ENCODE measurements around the gene TTL. TPM values are rescaled to one million over a fixed set of nuclear protein-coding genes. Genes with fewer than 3 reads are reported as not detected.

TTL gene
- polyA plus RNA-seq, 1 of the 3 experiments (the other 2 are of a cell fraction): 15.4 TPM

- peaks cover 19% of the 10 kb centered on the region for H3K79me2 ChIP-seq (ENCODE audit: insufficient read depth)
- ChIA-PET CTCF (interaction anchor here (0.9 kb wide), 1 partner anchor 407 kb away, joined by 3 read pairs; no protein-coding TSS in a partner anchor), POLR2A (no interaction called here)
- H3K9ac ChIP-seq: no peak overlapping the region
- H4K20me1 ChIP-seq (ENCODE audit: insufficient read depth): no peaks in the 10 kb centered on the region
- H3K9me2 ChIP-seq: no peaks in the 10 kb centered on the region
- no peak overlapping the region for H2AFZ ChIP-seq (ENCODE audit: low read depth)
- no peak overlapping the region for H3K27ac ChIP-seq (ENCODE audit: low read depth in 2 of 2, low read length in 1 of 2)
- no peak overlapping the region for H3K4me2 ChIP-seq
- H3K4me1 ChIP-seq (ENCODE audit: control insufficient read depth in 1 of 2, insufficient read depth in 2 of 2, low read depth in 1 of 2, low read length in 1 of 2): no peaks in the 10 kb centered on the region
- H3F3A ChIP-seq (replicated peaks; ENCODE audit: insufficient read depth): no peaks in the 10 kb centered on the region
- no peaks in the 10 kb centered on the region for H3K27me3 ChIP-seq (ENCODE audit: insufficient read depth)
- no peaks in the 10 kb centered on the region for H3K9me3 ChIP-seq
- 93% methylated on average over 5 of the region's 5 CpGs for WGBS (ENCODE audit: low lambda C conversion rate)
- TF ChIP-seq MXI1 (IDR thresholded peaks at IDR 0.05; ENCODE audit: low read depth, low read length): no peak
- no peak for DNase-seq
- H3K36me3 ChIP-seq (replicated peaks in 1 of 2; ENCODE audit: control insufficient read depth in 1 of 2, insufficient read depth in 2 of 2, low read length in 1 of 2): peaks cover 31 to 43% of the 10 kb centered on the region in 2 experiments
- H3K4me3 ChIP-seq (ENCODE audit: low read depth in 2 of 2, low read length in 1 of 2): no peak overlapping the region
Observed at GRCh38 chr2:112528541-112528940, 46.6 kb downstream of the TTL start.

GRCh38 chr2:112529757-112530156 lies 47.8 kb downstream of the TTL start:
- no peaks in the 10 kb centered on the region for H3K4me1 ChIP-seq (ENCODE audit: control insufficient read depth in 1 of 2, insufficient read depth in 2 of 2, low read depth in 1 of 2, low read length in 1 of 2)
- H4K20me1 ChIP-seq (ENCODE audit: insufficient read depth): no peaks in the 10 kb centered on the region
- H3K36me3 ChIP-seq (replicated peaks in 1 of 2; ENCODE audit: control insufficient read depth in 1 of 2, insufficient read depth in 2 of 2, low read length in 1 of 2): peaks cover 31 to 43% of the 10 kb centered on the region in 2 experiments
- no peak overlapping the region for H3K27ac ChIP-seq (ENCODE audit: low read depth in 2 of 2, low read length in 1 of 2)
- H3K9ac ChIP-seq: no peak overlapping the region
- ChIA-PET POLR2A (no interaction called here), CTCF (no interaction called here)
- DNase-seq: no peak
- no peaks in the 10 kb centered on the region for H3K9me2 ChIP-seq
- no peaks in the 10 kb centered on the region for H3K9me3 ChIP-seq
- H3K27me3 ChIP-seq (ENCODE audit: insufficient read depth): no peaks in the 10 kb centered on the region
- peaks cover 10% of the 10 kb centered on the region; the same call in 1 of the 2 replicates for H3K79me2 ChIP-seq (ENCODE audit: insufficient read depth)
- H3K4me3 ChIP-seq (ENCODE audit: low read depth in 2 of 2, low read length in 1 of 2): no peak overlapping the region
- H3F3A ChIP-seq (replicated peaks; ENCODE audit: insufficient read depth): no peaks in the 10 kb centered on the region
- 92% methylated on average over 4 of the region's 4 CpGs for WGBS (ENCODE audit: low lambda C conversion rate)
- no peak overlapping the region for H3K4me2 ChIP-seq
- no peak for TF ChIP-seq REST (IDR thresholded peaks at IDR 0.05; ENCODE audit: low read depth, low read length)
- TF ChIP-seq EZH2phosphoT487 (IDR thresholded peaks at IDR 0.05; ENCODE audit: borderline replicate concordance, low read depth): no peak
- no peak for TF ChIP-seq TCF12 (IDR thresholded peaks at IDR 0.05)
- TF ChIP-seq TEAD4 (IDR thresholded peaks at IDR 0.05; ENCODE audit: borderline replicate concordance, insufficient read depth): no peak
- TF ChIP-seq, protein P1, sequence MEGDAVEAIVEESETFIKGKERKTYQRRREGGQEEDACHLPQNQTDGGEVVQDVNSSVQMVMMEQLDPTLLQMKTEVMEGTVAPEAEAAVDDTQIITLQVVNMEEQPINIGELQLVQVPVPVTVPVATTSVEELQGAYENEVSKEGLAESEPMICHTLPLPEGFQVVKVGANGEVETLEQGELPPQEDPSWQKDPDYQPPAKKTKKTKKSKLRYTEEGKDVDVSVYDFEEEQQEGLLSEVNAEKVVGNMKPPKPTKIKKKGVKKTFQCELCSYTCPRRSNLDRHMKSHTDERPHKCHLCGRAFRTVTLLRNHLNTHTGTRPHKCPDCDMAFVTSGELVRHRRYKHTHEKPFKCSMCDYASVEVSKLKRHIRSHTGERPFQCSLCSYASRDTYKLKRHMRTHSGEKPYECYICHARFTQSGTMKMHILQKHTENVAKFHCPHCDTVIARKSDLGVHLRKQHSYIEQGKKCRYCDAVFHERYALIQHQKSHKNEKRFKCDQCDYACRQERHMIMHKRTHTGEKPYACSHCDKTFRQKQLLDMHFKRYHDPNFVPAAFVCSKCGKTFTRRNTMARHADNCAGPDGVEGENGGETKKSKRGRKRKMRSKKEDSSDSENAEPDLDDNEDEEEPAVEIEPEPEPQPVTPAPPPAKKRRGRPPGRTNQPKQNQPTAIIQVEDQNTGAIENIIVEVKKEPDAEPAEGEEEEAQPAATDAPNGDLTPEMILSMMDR (IDR thresholded peaks at IDR 0.05): no peak
- H2AFZ ChIP-seq (ENCODE audit: low read depth): no peak overlapping the region

Data from SK-N-SH (cell line).